CD4-positive, alpha-beta T cell treated with Interleukin-21 for 1 hour (primary cell): ENCODE data around the gene NIN.

Experiments used
- DNase-seq: peaks from one replicate; pipeline ENCODE4 v3.0.0-alpha.2; 2020

The NIN gene, protein sequence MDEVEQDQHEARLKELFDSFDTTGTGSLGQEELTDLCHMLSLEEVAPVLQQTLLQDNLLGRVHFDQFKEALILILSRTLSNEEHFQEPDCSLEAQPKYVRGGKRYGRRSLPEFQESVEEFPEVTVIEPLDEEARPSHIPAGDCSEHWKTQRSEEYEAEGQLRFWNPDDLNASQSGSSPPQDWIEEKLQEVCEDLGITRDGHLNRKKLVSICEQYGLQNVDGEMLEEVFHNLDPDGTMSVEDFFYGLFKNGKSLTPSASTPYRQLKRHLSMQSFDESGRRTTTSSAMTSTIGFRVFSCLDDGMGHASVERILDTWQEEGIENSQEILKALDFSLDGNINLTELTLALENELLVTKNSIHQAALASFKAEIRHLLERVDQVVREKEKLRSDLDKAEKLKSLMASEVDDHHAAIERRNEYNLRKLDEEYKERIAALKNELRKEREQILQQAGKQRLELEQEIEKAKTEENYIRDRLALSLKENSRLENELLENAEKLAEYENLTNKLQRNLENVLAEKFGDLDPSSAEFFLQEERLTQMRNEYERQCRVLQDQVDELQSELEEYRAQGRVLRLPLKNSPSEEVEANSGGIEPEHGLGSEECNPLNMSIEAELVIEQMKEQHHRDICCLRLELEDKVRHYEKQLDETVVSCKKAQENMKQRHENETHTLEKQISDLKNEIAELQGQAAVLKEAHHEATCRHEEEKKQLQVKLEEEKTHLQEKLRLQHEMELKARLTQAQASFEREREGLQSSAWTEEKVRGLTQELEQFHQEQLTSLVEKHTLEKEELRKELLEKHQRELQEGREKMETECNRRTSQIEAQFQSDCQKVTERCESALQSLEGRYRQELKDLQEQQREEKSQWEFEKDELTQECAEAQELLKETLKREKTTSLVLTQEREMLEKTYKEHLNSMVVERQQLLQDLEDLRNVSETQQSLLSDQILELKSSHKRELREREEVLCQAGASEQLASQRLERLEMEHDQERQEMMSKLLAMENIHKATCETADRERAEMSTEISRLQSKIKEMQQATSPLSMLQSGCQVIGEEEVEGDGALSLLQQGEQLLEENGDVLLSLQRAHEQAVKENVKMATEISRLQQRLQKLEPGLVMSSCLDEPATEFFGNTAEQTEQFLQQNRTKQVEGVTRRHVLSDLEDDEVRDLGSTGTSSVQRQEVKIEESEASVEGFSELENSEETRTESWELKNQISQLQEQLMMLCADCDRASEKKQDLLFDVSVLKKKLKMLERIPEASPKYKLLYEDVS (N-terminal part only)

DNA sequence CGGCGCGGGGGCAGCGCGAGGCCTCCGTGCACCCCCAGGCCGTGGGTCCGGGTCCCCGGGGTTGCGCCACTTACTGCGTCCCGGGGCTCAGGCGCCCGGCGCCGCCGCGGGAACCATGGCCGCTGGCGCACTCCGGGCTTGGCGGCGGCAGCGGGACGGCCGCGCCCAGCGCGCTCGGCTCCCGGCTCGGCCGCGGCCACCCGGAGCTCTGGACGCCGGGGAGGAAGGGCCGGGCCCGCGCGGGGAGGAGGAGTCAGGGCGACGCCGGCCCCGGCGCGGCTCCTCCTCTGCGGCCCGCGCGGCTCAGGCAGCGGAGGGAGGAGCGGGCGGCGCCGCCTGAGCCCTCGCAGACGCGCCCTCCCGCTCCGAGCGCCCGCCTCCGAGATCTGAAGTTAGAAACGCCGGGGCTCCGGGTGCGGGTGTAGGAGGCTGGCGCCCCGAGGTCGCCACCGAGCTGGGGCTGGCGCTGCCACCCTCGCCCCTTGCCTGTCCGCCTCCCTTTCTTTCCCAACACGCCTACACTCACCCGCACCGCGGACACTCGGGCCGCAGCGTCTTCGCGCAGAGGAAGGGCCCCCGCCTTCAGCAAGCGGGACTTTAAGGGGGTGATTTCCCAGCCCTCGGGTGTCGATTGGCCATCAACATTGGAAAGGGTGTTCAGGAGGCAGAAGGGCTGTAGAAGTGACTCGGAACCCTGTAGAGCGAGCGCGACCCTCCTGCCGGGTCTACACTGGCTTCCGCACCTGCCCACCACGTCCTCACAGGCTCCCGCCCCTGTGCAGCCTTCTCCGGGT, at the start of gene NIN:
Gene NIN (minus strand): TSS at position 231 of the 794 bp plus-strand sequence. CDS start 9,106 bp downstream, outside the sequence.
- DNase-seq: peak; percentile 73

GRCh38 chr14:50875359-50876070, 44.6 kb upstream of the NIN start:
- peak; percentile 62 for DNase-seq

DNA sequence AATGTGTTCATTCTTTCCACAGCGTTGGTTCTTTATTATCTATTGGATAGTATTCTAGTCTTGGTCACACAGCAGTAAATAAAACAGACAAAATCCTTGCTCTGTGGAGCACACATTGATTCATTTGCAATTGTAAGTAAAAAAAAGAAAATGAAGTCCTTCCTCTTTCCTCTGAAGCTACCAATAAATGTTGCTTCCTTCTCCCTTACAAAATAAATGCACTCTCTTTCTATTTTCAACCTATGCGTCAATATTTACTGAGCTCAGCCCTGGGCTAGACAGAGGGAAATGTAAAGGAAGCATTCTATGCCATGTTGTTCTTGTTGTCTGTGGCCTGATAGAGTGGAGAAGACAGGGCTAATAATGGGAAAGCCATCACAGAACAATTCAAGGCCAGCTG, 43.8 kb upstream of the NIN start:
- no peak for DNase-seq

GRCh38 chr14:50871914-50872732, 41.2 kb upstream of the NIN start, which contains the start of gene ABHD12B:
TSS of gene ABHD12B (plus strand) at chr14:50872053. CDS start at chr14:50872175, 122 bp downstream.
- no peak for DNase-seq

DNA sequence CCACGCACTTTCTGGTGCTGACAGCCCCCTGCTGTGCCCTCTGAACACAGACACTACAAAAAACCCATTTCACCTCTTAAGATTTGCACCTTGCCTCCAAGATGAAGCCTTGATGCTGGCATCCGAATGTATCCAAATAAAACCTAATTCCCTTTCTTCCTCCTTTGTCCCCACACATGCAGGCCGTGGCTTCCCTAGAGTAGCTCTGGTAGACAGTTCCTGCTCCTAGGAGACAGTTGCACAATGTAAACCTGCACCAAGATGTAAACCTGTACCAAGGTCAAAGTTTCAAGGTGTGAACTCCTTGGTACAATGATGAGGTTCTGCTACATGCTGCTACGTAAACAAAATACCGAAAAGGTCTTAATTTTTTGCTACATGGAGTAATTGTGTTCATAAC, 40.3 kb upstream of the NIN start:
- no peak for DNase-seq

- DNase-seq: no peak
These were observed 34.6 kb upstream of the NIN start for GRCh38 chr14:50865391-50866076.

DNA sequence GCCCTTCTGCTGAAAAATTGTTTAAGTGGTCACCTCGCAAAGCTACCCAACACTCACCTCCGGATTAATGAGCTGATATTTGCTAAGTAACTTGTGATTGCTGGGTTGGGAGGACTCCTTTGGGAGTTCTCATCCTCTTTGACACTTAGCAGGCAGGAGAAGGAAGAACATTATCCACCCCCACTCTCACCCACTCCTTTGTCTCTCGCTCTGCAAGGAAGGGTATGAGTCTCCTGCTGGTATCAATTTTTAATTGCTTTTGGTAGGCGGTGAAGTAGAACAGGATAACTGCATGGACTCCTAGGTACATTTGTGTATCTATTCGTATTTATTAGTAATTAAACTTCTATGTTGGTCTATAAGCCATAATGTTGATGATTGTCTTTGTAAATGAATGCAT, 34.0 kb upstream of the NIN start:
- DNase-seq: no peak

DNA sequence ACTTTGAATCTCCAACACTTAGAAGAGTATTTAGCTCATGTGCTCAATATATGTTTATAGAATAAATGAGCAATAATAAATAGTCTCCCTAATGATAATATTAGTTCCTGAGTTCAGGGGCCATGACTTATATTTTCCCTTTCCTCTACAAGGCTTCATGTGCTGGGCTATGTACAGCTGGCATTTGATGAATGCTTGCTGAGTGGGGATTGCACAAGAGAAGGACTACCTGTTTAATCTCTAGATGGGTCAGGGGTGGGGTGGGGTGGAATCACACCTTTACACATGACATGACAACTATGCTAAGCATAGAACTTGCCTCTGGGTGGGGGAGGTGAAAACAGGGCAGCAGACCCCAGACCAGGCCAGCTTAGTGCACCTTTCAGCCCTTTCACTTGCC, 33.3 kb upstream of the NIN start:
- DNase-seq: no peak

DNA sequence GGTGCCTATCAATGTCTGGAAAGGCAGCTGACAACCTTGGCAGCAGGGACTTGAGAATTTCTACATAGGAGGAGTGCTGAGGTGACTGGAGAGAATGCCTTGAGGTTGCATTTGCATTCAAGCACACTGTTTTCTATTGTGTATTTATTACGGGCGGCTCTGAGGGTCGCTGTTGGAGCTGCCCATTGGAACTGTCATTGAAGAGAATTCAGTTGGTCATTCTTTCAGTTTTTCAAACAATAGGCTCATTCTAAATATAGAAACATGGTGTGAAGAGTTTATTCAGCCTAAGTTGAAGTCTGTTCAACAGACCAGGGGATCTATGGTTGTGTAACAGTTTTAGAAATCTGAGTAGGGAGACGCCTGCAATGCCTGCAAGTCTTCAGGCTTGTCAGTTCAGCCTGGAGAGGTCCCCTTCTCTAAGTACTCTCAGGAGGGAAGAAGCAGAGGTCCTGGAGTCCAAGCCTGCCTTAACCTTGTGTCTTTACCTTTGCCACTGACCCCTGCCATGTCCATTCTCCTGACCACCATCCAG, 31.1 kb upstream of the NIN start:
- DNase-seq: no peak

DNA sequence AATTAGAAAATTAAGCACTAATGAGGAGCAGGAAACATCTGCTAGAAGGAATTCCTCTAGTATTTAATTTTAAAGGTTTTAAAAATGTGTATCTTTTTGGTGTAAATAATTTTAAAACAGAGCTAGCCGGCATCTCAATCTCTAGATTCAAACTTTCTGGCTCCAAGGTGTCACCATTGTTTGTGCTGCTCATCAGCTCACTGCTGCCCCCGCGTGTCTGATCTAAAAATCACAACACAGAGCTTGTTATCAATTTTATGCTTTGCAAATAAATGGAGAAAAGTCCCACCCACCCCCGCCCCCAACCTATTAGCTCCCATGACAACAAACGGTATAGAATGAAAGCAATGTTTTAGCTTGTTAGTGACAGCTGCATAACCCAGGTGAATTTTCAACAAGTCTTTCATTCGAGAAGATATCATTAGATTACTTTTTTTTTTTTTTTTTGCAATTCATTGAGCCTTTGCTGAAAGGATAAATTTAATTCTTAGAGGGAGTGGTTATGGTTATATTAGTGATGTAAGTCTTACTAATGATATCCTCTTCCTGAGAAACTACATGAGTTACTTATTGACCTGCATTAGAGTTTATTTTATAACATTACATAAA, 29.6 kb upstream of the NIN start:
- DNase-seq: peak; percentile 91

DNA sequence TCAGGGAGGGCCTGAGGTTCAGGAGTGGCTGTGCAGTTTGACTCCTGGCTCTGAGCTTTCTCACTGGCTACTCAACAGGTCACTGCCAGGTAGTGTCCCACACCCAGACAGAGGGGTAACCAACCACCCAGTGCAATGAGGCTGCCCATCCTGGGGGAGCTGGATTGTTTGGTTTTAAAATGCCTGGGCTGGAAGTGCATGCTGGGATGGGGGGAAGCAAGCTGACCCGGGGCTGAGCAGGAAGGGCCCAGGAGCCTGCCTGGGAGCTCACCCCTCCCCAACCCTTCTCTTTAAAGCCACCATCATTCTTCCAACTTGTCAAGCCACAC, 28.3 kb upstream of the NIN start:
- DNase-seq: no peak

DNA sequence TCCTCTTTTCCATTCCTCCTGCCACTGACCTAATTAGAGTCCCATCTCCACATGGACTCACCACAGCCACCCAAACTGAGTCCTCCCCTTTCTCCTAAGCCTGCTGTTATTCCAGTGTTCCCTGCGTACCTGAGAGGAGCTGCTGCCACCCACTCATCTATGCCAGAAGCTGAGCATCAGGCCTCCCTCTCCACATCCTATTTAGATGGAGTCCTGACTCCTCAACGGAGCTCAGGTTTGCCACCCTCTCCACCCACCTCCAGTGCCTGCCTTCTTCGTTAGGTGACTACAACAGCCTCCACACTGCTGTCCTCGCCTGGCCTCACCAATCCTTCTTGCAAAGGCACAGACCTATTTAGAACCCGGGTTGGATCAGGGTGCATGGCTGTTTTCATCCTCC, 25.7 kb upstream of the NIN start:
- DNase-seq: no peak

GRCh38 chr14:50855558-50855957, 24.6 kb upstream of the NIN start:
- DNase-seq: no peak

DNA sequence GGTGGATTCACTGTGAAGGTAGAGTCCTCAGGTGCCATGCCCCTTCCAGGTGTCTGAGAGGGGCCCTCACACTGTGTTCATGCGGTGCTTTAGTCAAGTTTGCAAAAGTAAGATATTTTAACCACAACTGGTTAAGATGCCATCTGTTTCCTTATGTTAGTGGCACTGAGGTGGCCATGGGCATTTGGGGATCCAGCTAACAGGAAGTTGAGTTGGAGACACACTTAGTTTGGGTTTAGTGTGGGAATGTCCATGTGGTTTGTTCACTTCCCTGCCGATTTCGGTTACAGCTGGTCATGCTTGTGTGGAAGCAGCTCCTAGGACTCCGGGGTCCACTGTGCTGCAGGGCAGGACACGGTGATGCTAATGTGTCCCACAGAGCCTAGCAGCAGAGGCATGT, 23.6 kb upstream of the NIN start:
- no peak for DNase-seq

- DNase-seq: no peak
These were observed 22.9 kb upstream of the NIN start for GRCh38 chr14:50853891-50854290.

- DNase-seq: no peak
These were observed 15.4 kb upstream of the NIN start for GRCh38 chr14:50846226-50846880.

GRCh38 chr14:50845166-50845565, 14.2 kb upstream of the NIN start:
- no peak for DNase-seq

DNA sequence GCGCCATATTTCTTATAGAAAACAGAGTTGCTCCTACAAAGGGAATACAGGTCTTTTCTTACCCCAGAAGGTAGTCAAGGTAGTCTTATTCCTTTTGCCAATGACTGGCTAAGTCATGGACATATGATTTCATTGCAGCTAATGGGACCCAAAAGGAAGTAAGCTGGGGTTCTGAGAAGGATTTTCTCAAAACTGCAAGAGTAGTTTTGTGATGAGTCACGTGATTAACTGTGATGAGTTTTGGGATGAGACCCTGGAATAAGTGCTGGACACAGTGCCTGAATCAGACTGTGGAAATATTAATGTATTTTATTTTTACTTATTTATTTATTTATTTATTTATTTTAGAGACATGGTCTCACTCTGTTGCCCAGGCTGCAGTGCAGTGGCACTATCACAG, 13.4 kb upstream of the NIN start:
- no peak for DNase-seq

GRCh38 chr14:50839691-50840090, 8.7 kb upstream of the NIN start:
- no peak for DNase-seq
